ENCODE measurements around the gene ABR.
"Not testable (repeated sequence)": the region's sequence is repeated elsewhere in the genome, so short reads cannot be mapped to it uniquely, and the experiment has no call there.

ABR gene

GRCh38 chr17:1147664-1148063 is 32.1 kb downstream of the ABR start:
- DNase-seq (ENCODE audit: low spot score) = peak; percentile 50

- no peak for DNase-seq (ENCODE audit: low spot score)
Measured at GRCh38 chr17:1146561-1147265, 33.1 kb downstream of the ABR start.

- DNase-seq (ENCODE audit: low spot score) = no peak
Measured at GRCh38 chr17:1145311-1145986, 34.3 kb downstream of the ABR start.

DNA sequence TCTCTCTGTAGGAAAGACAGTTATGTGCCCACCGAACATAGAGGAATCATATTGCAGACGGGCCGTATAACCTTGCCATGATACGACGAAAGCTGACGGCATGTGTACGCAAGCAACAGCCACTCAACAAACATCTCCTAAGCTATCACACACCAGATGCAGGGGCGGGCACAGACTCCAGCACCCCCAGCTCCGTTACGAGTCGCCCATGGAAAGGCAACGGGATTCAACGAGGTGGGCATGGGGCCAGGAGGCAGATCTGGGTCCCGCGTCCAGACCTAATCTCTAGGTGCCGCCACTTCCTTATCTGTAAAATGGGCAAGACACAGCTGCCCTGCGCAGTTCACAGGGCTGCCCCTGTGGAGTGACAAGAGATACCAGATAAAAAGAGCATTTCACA is 35.6 kb downstream of the ABR start:
- DNase-seq (ENCODE audit: low spot score) = no peak

- DNase-seq (ENCODE audit: low spot score) = no peak
Measured at GRCh38 chr17:1143573-1143972, 36.2 kb downstream of the ABR start.

- DNase-seq (ENCODE audit: low spot score) = no peak
Measured at GRCh38 chr17:1142561-1142971, 37.2 kb downstream of the ABR start.

GRCh38 chr17:1137465-1137894 is 42.3 kb downstream of the ABR start:
- no peak for DNase-seq (ENCODE audit: low spot score)

DNA sequence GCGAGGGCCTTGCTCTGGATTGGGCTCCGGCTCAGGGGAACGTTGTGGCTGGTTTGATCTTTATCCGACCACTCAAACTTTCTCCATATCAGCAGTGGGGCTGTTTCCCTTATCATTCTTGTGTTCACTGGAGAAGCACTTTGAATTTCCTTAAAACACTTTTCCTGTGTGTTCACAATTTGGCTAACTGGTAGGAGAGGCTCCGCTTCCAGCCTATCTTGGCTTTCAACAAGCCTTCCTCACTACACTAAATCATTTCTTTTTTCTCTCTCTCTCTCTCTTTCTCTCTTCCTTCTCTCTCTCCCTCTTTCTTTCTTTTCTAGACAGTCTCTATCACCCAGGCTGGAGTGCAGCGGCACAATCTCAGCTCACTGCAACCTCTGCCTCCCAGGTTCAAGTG is 43.0 kb downstream of the ABR start:
- DNase-seq (ENCODE audit: low spot score) = no peak

DNA sequence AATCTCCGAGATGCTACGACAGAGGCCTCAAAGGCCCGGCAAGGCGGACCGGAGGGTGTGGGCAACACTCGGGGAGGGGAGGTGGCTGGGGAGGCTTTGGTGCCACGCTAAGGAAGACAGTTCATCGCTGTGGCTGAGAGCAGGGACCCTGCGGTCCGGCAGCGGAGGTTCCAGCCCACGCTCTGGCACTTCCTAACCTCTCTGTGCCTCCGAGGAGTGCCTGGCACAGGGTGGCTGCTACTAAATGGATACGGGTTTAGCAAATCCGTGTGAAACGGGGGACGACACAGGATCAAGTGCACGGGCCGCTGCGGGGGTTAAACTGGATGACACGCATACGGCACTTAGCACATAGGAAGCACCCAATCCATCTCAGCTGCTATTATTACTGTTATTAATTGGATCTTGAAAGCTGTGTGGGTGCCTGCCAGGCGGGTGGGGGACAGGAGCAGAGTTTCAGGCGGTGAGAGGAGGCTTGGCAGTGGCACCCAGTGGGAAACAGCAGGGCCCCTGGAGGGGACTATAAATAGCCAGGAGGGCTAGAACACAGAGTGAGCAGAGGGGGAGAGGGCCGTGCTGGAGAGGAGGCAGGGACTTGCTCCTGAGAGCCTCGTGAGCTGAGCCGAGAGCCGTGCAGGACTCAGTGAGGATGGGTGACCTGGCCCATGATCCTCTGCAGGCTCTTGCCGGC is 45.0 kb downstream of the ABR start:
- DNase-seq (ENCODE audit: low spot score) = no peak

DNA sequence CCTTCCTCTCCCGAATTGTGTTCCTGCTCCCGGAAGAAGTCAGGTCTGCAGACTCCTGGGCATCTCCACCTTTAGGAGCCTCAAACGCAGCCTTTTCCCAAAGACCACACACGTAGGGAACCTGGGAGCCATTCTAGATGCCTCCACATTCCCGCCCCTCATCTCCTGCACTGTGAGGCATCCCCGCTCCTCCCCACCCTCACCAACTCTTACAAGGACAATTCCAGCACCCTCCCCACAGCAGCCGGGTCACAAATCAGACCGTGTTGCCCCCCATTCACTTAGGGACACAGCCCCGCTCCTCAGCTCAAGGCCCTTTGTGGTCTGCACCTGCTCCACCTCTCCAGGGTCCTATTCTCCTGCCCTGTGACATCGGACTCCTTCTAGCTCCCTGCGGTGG is 49.6 kb downstream of the ABR start:
- no peak for DNase-seq (ENCODE audit: low spot score)

- DNase-seq (ENCODE audit: low spot score) = not testable (repeated sequence)
Measured at GRCh38 chr17:1128463-1128862, 51.3 kb downstream of the ABR start.

GRCh38 chr17:1126801-1127550 is 52.8 kb downstream of the ABR start:
- DNase-seq (ENCODE audit: low spot score) = no peak

DNA sequence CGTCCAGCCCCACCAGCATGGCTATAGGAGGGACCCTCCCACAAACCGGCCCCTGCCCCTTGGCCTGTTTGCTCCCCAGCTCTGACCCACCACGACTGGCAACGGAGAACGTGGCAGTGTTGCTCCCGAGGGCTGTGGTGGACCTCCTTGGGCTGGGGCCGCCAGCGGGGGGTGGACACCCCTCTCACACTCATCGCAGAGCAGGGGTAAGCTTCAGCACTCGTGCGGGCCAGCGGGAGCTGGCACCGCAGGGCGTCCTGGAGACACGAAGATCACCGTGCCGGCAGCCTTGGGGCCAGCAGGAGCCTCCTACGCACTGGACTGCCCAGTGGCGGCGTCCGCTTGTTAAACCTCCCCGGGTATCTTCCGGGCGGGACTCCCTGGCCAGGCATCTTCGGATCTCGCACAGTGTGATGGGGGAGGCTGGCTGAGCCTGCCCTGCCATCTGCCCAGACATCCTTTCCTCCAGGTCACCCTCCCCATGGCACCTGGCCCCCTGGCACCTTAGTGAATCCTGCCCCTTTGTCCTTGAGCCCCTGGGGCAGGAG is 53.5 kb downstream of the ABR start:
- DNase-seq (ENCODE audit: low spot score) = no peak

DNA sequence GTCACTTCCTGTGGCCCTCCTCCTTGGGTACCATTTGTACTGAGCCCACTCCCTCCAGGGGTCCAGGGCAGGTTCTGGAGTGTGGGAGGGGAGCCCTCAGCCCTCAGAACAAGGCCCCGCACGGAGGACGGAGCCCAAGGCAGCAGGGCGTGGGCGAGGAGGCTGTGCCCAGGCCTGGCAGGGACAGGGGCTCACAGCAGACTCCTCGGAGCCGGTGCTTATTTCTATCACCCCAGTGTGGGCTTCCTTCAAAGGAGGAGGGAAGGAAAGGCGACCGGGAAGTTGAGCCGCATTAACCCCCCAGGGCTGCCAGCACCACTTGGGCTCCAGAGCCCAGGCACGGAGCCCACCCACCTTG is 54.0 kb downstream of the ABR start:
- no peak for DNase-seq (ENCODE audit: low spot score)

DNA sequence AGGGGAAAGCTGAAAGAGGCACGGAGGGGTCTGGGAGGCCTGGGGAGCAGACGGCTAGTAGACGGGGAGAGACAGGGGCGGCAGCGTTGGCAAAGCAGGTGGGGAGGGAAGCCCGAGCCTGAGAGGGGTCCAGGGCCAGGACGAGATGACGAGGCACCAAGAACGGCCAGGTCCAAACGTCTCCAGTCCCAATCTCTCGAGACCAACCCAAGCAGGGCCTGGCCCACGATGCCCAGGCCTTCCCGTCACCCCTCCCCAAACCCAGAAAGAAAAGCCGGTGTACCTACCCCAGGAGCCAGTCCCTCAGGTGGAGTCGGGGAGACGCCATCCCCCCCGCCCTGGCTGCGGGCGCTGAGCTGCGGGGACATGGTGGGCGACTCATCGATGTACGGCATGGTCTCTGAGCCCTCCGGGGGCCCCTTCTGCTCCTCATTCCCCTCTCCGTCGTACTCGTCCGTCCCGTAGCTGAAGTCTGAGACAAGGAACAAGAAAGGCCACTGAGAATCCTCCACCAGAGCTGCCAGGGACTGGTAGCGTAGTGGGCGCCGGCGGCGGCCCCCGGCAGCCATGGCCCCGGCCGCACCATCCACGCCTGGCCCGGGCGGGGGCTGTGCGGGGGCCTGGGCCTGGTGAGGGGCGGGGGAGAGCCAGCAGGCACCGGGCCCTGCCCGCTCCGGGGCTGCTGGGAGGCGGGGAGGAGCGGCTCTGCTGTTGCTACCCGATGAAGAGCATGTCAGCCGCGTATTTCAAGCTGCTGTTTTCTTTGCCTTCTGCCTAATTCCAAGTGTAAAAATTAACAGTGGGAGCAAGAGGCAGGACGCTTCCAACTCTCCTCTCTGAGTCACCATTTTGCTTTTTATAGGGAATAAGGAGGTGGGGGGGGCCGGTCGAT is 54.6 kb downstream of the ABR start:
- DNase-seq (ENCODE audit: low spot score) = peak; percentile 45

- DNase-seq (ENCODE audit: low spot score) = no peak
Measured at GRCh38 chr17:1123921-1124715, 55.7 kb downstream of the ABR start.

DNA sequence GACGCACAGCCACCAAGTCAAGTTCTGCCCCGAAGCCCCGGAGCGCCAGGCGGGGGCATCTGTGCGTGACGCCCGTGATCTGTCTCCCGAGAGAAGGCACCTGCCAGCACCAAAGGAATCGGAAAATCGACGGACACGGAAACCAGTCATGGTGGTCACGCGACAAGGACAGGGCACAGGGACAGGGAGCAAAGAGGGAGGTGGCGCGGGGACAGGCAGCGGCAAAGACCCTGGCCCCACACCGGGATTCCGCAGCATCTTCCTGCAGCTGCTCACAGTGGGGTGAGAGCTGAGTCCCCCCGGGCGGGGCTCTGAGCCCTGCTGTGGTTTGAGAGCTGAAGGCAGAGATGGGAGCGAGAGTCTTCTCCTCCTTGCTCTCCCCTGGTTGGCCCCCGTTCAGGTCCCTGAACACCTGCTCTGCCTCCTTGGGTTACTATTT is 56.4 kb downstream of the ABR start:
- no peak for DNase-seq (ENCODE audit: low spot score)

DNA sequence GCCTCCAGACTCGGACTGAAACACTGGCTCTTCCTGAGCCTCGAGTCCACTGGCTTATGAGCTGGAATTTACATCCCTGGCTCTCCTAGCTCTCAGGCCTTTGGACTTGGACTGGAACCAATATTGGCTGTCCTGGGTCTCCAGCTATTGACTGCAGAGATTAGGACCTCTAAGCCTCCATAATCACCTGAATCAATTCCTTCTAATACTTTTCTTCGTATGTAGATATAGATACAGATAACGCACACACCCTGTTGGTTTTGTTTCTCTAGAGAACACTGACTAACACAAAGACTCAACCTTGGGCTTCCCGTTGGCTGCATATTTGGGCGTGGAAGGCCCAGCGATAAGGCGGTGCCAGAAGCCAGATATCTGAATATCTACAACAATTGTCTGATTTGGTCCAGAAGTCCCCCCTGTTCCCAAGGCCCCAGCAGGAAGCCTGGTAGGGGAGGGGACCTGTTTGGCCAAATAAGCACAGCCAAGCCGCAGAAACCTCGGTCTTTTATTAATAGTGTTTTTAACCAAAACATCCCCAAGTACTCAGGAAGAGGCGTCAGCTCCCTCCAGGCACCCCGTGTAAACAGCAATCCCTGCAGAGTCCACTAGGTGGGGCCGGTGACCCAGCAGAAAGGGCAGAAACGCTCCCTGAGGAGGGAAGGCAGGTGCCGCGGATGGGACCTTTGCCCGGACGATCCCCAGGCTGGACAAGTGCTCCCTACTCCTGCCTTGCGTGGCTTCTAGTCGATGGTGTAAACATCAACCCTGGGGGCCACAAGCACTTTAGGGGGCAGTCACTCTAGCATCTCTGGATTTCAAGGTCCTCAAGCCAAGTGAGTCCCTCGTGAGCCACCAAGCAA is 57.0 kb downstream of the ABR start:
- DNase-seq (ENCODE audit: low spot score) = peak; percentile 87

- not testable (repeated sequence) for DNase-seq (ENCODE audit: low spot score)
Measured at GRCh38 chr17:1121442-1121817, 58.4 kb downstream of the ABR start.

All from AG20443 (cell line).